Neural crest cell (in vitro differentiated cells): ENCODE data around the gene PHF12. TPM values are rescaled to one million over a fixed set of nuclear protein-coding genes. Genes with fewer than 3 reads are reported as not detected.

ENCODE experiments used
- DNase-seq: peaks from one replicate; pipeline ENCODE4 v3.0.0; 2021; ENCODE audit warnings: low read depth, mixed read lengths, low spot score
- H3K27ac Mint-ChIP-seq: one replicate; pipeline ENCODE4 v1.8.0; 2021; ENCODE audit warnings: mild to moderate bottlenecking, mixed read lengths; ENCODE audit not compliant: unreplicated experiment
- H3K27me3 Mint-ChIP-seq: 2 replicates; pipeline ENCODE4 v1.8.0; 2021; ENCODE audit warnings: low read depth, mild to moderate bottlenecking, mixed read lengths
- H3K36me3 Mint-ChIP-seq: 2 replicates; pipeline ENCODE4 v1.8.0; 2021; ENCODE audit warnings: low read depth, mild to moderate bottlenecking, mixed read lengths
- H3K4me1 Mint-ChIP-seq: 2 replicates; pipeline ENCODE4 v1.8.0; 2021; ENCODE audit warnings: mixed read lengths
- H3K4me3 Mint-ChIP-seq: one replicate; pipeline ENCODE4 v1.8.0; 2021; ENCODE audit warnings: mild to moderate bottlenecking, mixed read lengths
- H3K9me3 Mint-ChIP-seq: 2 replicates; pipeline ENCODE4 v1.8.0; 2021; ENCODE audit warnings: mixed read lengths
- total RNA-seq: library from RNA; stranded (reverse); gene quantifications from 2 replicates; pipeline ENCODE4 v1.2.1, GENCODE V29; 2021
- TF ChIP-seq, protein P1 (sequence below): fragments of 200-600 bp; sonication (generic); conservative IDR thresholded peaks from 2 replicates; pipeline ENCODE4 v1.5.0; 2021; ENCODE audit warnings: antibody characterized with exemption, mild to moderate bottlenecking

The PHF12 gene
- total RNA-seq, 1 donor from 2014 or later, result 64.7 TPM

DNA sequence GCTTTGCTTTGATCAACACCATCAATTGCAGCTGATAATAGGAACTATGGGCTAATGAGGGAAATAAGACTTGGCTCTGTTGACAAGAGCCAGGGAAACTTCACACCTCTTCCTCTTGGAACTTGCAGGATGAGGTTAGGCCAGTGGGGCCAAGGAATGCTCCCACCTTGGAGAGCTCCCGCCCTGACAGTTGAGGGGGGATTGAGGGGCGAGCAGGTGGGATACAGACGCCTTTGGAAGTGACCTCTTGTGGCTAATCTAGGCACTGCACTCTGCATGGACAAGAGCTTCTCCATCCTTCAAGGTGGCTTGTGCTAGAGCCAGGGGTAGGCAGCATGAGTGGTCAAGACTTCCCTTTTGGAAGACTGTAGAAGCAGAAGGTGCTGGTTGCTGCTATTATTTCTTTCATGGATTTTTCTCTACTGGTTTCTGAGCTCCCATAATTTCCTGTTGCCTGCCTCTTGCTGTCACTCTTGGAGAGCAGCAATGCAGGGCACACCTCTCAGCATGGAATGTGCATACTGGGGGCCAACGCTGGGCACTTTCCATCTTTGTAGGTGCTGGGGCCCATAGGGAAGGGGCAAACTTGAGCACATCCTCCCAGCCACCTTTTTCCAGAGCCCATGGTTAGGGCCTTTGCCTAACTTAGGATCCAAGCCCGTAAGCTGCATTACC is 2.3 kb upstream of the PHF12 start:
- TF ChIP-seq, protein P1, sequence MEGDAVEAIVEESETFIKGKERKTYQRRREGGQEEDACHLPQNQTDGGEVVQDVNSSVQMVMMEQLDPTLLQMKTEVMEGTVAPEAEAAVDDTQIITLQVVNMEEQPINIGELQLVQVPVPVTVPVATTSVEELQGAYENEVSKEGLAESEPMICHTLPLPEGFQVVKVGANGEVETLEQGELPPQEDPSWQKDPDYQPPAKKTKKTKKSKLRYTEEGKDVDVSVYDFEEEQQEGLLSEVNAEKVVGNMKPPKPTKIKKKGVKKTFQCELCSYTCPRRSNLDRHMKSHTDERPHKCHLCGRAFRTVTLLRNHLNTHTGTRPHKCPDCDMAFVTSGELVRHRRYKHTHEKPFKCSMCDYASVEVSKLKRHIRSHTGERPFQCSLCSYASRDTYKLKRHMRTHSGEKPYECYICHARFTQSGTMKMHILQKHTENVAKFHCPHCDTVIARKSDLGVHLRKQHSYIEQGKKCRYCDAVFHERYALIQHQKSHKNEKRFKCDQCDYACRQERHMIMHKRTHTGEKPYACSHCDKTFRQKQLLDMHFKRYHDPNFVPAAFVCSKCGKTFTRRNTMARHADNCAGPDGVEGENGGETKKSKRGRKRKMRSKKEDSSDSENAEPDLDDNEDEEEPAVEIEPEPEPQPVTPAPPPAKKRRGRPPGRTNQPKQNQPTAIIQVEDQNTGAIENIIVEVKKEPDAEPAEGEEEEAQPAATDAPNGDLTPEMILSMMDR, result peak; percentile 77
- Mint-ChIP-seq H3K27me3 (no peaks in the 10 kb centered on the region), H3K9me3 (no peaks in the 10 kb centered on the region), H3K4me1 (peaks cover 5% of the 10 kb centered on the region), H3K27ac (no peak overlapping the region), H3K4me3 (peak overlapping the region; percentile 82), H3K36me3 (no peaks in the 10 kb centered on the region)
- DNase-seq, result peak; percentile 74

DNA sequence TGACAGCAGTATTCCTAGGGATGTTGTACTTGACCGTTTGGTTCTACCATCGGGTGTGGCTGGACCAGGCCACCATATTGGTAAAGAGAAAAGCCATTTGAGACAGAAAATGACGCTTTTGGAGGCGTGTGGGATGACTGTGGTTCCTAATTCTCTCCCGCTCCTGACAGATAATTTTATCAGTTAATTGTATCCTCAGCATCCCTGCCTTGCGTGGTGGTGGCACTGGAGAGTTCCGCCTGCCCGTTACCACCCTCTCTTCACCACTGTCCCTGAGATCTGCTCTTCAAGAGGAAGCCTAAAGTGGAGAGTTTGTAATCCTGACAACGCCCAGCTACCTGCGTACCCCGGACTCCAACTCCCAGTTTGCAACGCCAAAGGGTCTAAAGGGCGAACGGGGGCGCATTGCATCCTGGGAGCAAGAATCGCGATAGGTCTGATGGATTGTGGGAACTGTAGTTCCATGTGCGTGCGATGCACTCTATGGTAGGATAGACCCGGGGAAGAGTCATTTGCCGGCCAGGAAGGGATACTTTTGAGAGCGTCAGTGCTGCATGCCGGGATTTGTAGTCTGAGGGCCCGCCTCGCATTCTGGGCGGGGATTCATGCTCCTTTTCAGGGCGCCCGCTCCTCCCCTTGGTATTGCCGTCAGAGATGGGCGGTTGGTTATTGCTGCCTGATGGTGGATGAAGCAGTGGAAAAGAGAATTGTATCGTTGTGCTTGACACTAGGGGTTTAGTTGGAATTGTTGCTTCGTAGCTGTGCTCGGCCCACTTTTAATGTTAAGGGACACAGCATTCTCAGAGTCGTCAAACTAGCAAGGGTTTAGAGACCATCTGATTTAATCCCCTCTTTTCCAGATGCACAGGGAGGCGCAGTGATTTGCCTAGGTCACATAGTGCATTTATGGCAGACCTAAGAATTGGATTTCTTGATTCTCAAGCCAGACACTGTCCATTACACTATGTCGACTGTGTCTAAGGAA is 965 bp upstream of the PHF12 start:
- Mint-ChIP-seq H3K27me3 (no peaks in the 10 kb centered on the region), H3K27ac (no peak overlapping the region), H3K9me3 (no peaks in the 10 kb centered on the region), H3K4me1 (peaks cover 17% of the 10 kb centered on the region), H3K4me3 (no peak overlapping the region), H3K36me3 (no peaks in the 10 kb centered on the region)
- peak; percentile 81 for DNase-seq
- TF ChIP-seq, protein P1, result no peak

DNA sequence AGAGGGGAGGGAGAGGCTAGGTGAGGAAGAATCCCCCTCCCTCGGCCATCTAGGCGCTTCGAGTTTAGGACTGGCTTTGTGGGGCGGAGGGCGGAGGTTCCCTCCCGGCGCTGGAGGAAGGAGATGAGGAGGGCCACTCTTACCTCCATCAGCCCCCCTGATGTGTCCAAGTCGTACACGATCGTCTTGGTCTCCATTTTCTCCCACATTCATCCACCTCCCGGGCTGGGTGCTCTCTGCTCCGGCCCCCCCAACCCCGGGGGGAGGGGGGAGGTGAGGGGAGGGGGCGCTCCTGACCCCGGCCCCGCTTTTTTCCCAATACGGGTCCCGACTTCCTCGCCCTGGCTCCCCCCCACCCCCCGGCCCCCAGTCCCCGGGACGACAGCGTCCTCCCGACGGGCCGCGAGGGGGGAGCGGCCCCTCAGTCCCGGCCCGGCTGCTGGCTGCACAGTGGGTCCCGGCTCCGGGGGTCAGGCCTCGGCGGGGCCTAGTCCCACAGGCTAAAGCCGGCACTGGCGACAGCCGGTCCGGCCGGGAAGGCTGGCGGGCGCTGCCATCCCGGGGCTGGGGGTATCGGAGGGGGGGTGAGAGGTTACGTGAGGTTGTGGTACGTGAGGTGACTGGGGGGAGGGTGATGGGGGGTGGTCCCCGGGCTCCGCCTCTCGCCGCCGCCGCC is 428 bp downstream of the PHF12 start:
- H3K4me3 Mint-ChIP-seq, result peak overlapping the region; percentile 96

DNA sequence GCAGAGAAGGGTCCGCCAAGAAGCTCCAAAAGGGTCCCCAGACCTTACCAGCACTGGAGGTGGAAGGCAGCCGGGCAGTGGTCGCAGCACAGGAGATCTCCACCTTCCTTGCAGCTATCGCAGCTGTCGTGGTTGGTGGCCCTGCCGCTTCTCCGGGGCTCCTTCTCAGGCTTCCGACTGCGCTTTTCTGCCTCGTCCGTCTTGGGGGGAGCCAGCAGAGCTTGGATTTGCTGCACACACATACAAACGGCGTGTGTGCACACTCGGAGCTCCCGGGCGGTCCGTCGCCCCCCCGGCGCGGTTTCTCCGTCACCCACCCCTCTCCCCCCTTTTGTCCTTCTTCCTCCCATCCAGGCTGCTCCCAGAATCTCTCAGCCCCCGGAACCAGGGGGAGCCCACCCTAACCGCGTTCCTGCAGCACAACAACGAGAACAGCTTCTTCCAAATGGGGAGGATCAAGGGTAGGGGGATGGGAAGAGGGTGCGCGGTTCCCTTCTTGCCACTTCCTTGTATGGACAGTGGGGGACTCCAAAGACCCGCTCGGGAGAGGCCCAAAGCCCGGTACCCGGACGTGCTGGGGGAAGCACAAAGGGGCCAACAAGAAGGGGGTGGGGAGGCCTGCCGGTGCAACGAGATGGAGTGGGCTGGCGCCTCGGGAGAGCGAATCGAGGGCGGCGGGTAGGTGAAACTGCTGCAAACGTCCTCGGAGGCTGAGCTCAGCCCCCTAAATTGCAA is 1.1 kb downstream of the PHF12 start:
- no peaks in the 10 kb centered on the region for H3K36me3 Mint-ChIP-seq
- peak overlapping the region; percentile 96 for H3K4me3 Mint-ChIP-seq
- H3K27me3 Mint-ChIP-seq, result no peaks in the 10 kb centered on the region
- peak overlapping the region; percentile 94 for H3K27ac Mint-ChIP-seq
- peak; percentile 46 for DNase-seq
- H3K9me3 Mint-ChIP-seq, result no peaks in the 10 kb centered on the region
- peaks cover 26% of the 10 kb centered on the region for H3K4me1 Mint-ChIP-seq
- TF ChIP-seq, protein P1, result no peak

More for the DNA sequence above, 428 bp downstream of the PHF12 start:
- no peak for DNase-seq
- Mint-ChIP-seq H3K27ac (peak overlapping the region; percentile 94), H3K4me1 (peaks cover 21% of the 10 kb centered on the region), H3K9me3 (no peaks in the 10 kb centered on the region), H3K36me3 (no peaks in the 10 kb centered on the region), H3K27me3 (no peaks in the 10 kb centered on the region)
- TF ChIP-seq, protein P1, result no peak
